GM06990 (cell line): ENCODE results near the gene ACTR6.
"Not testable (repeated sequence)": the region's sequence is repeated elsewhere in the genome, so short reads cannot be mapped to it uniquely, and the experiment has no call there.

ENCODE experiments used
- DNase-seq: peaks from one replicate; pipeline ENCODE4 v3.0.0-alpha.2; 2011; ENCODE audit not compliant: insufficient read length; ENCODE audit errors: extremely low read depth
- H3K27me3 ChIP-seq: replicated peaks from 2 replicates; pipeline ENCODE4 v1.6.0; 2011; ENCODE audit warnings: low read length; ENCODE audit not compliant: control insufficient read depth, insufficient read depth
- H3K36me3 ChIP-seq: 2 replicates; pipeline ENCODE4 v1.5.1; 2011; ENCODE audit warnings: low read length; ENCODE audit not compliant: control insufficient read depth, insufficient read depth
- H3K4me3 ChIP-seq: replicated peaks from 2 replicates; pipeline ENCODE4 v1.5.1; 2011; ENCODE audit warnings: low read depth, mild to moderate bottlenecking, control low read depth, low read length
- TF ChIP-seq, protein P1 (sequence below): IDR thresholded peaks from 2 replicates; pipeline ENCODE4 v1.5.1; 2011; ENCODE audit warnings: low read length, control low read depth, mild to moderate bottlenecking, inconsistent platforms; ENCODE audit not compliant: insufficient read depth, poor library complexity, severe bottlenecking

ACTR6 gene

GRCh38 chr12:100173111-100173510 lies 27.5 kb upstream of the ACTR6 start:
- H3K27me3 ChIP-seq = no peaks in the 10 kb centered on the region
- no peak overlapping the region for H3K4me3 ChIP-seq
- H3K36me3 ChIP-seq = peaks cover 1% of the 10 kb centered on the region; the same call in 1 of the 2 replicates
- DNase-seq = no peak
- TF ChIP-seq, protein P1, sequence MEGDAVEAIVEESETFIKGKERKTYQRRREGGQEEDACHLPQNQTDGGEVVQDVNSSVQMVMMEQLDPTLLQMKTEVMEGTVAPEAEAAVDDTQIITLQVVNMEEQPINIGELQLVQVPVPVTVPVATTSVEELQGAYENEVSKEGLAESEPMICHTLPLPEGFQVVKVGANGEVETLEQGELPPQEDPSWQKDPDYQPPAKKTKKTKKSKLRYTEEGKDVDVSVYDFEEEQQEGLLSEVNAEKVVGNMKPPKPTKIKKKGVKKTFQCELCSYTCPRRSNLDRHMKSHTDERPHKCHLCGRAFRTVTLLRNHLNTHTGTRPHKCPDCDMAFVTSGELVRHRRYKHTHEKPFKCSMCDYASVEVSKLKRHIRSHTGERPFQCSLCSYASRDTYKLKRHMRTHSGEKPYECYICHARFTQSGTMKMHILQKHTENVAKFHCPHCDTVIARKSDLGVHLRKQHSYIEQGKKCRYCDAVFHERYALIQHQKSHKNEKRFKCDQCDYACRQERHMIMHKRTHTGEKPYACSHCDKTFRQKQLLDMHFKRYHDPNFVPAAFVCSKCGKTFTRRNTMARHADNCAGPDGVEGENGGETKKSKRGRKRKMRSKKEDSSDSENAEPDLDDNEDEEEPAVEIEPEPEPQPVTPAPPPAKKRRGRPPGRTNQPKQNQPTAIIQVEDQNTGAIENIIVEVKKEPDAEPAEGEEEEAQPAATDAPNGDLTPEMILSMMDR = no peak

DNA sequence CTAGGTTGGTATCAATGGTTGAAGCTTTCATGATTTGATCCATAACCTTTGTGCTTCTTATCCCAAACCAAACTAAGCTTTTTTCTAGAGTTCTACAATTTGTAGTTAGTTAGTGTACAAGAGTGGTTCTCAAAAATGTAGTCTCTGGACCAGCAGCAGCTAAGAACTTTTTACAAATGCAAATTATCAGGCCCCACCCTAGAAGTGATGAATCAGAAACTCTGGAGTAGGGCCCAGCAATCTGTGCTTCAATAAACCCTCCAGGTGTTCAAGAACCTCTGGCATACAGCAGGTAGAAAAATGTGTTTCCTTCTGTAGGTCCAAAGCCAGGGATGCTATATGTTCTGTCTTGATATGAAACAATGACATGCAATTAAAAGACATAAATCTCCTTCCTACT lies 26.1 kb upstream of the ACTR6 start:
- Histone ChIP-seq H3K4me3 (no peak overlapping the region), H3K36me3 (peaks cover 1% of the 10 kb centered on the region; the same call in 1 of the 2 replicates), H3K27me3 (no peaks in the 10 kb centered on the region)
- TF ChIP-seq, protein P1 = no peak
- no peak for DNase-seq

DNA sequence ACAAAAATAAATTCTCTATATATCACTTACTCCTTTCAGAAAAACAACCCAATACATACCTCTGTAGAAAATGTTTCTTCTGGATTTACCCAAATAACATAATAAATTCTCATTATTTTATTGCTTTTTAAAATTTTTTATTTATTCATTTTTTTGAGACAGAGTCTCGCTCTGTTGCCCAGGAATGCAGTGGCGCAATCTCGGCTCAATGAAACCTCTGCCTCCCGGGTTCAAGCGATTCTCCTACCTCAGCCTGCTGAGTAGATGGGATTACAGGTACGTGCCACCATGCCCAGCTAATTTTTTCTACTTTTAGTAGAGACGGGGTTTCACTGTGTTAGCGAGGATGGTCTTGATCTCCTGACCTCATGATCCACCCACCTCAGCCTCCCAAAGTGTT lies 24.1 kb upstream of the ACTR6 start:
- H3K4me3 ChIP-seq, H3K27me3 ChIP-seq, H3K36me3 ChIP-seq, DNase-seq: not testable (repeated sequence)

- Histone ChIP-seq H3K36me3 (no peaks in the 10 kb centered on the region; the same call in 1 of the 2 replicates), H3K27me3 (no peaks in the 10 kb centered on the region), H3K4me3 (no peak overlapping the region)
- TF ChIP-seq, protein P1 = no peak
- no peak for DNase-seq
Observed at GRCh38 chr12:100179252-100179651, 21.4 kb upstream of the ACTR6 start.

- H3K27me3 ChIP-seq = no peaks in the 10 kb centered on the region
- no peak for DNase-seq
Observed at GRCh38 chr12:100184549-100185145, 16.0 kb upstream of the ACTR6 start.

GRCh38 chr12:100185361-100185894 lies 15.2 kb upstream of the ACTR6 start:
- Histone ChIP-seq H3K36me3 (peaks cover 1% of the 10 kb centered on the region), H3K4me3 (no peak overlapping the region), H3K27me3 (no peaks in the 10 kb centered on the region)
- DNase-seq = no peak
- TF ChIP-seq, protein P1 = no peak

More at GRCh38 chr12:100184549-100185145, 16.0 kb upstream of the ACTR6 start:
- Histone ChIP-seq H3K4me3 (no peak overlapping the region), H3K36me3 (no peaks in the 10 kb centered on the region; the same call in 1 of the 2 replicates)
- TF ChIP-seq, protein P1 = no peak
